ENCODE measurements around the gene CLIP3. TPM values are rescaled to one million over a fixed set of nuclear protein-coding genes. Genes with fewer than 3 reads are reported as not detected.
"Not testable (repeated sequence)": the region's sequence is repeated elsewhere in the genome, so short reads cannot be mapped to it uniquely, and the experiment has no call there.

Gene CLIP3
- total and polyA plus RNA-seq, 2 of the 13 experiments (the other 11 are each of a cell fraction or from before 2014, with no cell fraction given), result 0.15 to 1.2 TPM

GRCh38 chr19:36041092-36041491 is 8.4 kb upstream of the CLIP3 start:
- CTCF ChIA-PET (ENCODE audit: low intra/inter-chr PET ratio, low total read pairs), result not testable (repeated sequence)

More at GRCh38 chr19:36041092-36041491, 8.4 kb upstream of the CLIP3 start:
- H3K9ac ChIP-seq (ENCODE audit: insufficient read depth, low read depth, low read length); H3K27me3 ChIP-seq (ENCODE audit: control insufficient read depth in 1 of 2, insufficient read depth in 2 of 2, low read length in 2 of 2); BruUV-seq (replicated peaks); H3K79me2 ChIP-seq (ENCODE audit: insufficient read depth, low read length); in situ Hi-C loops (cut with HindIII; ENCODE audit: extremely low pct_ligation_motif_present, low pct_unique_long_range_greater_than_20kb); H3K9me3 ChIP-seq (ENCODE audit: low read length); H2AFZ ChIP-seq (ENCODE audit: low read length); intact Hi-C loops (cut with micrococcal nuclease; ENCODE audit: unreplicated experiment); H3K36me3 ChIP-seq (replicated peaks in 1 of 2; ENCODE audit: control insufficient read depth in 1 of 2, insufficient read depth in 2 of 2, low read length in 2 of 2); H3K4me3 ChIP-seq (replicated peaks in 1 of 3; ENCODE audit: insufficient read depth in 1 of 3, low read depth in 2 of 3, low read length in 3 of 3); DNase-seq (ENCODE audit: low spot score); H4K20me1 ChIP-seq (ENCODE audit: insufficient read depth, low read length); H3K4me2 ChIP-seq (ENCODE audit: low read depth, low read length); ATAC-seq: not testable (repeated sequence)
- H3K4me1 ChIP-seq (ENCODE audit: insufficient read depth, low read length), result peaks cover 29% of the 10 kb centered on the region
- H3K27ac ChIP-seq (ENCODE audit: extremely low read length, insufficient read depth, low read length), result peak overlapping the region; percentile 28
- POLR2A ChIA-PET, result interaction anchor here (1.2 to 1.5 kb wide), 2 partner anchors 13 to 87 kb away, joined by 3 to 18 read pairs; partner anchors contain the start of gene THAP8
- peak; percentile 8 for FAIRE-seq
- 0 out of 2 replicates have a peak, but pooled peaks have one; percentile 19 for TF ChIP-seq PHF21A (CRISPR knock-in tag; IDR thresholded peaks at IDR 0.05)
- peak; percentile 85 for TF ChIP-seq ZNF770 (CRISPR knock-in tag; IDR thresholded peaks at IDR 0.05)
- TF ChIP-seq RCOR2 (CRISPR knock-in tag; IDR thresholded peaks at IDR 0.05), result 0 out of 2 replicates have a peak, but pooled peaks have one; percentile 14
- peak; percentile 87 for TF ChIP-seq ZNF460 (CRISPR knock-in tag; IDR thresholded peaks at IDR 0.05; ENCODE audit: borderline replicate concordance)
- peak; percentile 96 for TF ChIP-seq CEBPG (CRISPR knock-in tag; IDR thresholded peaks at IDR 0.05)
- TF ChIP-seq CEBPB (IDR thresholded peaks at IDR 0.05; ENCODE audit: borderline replicate concordance, low read depth, low read length), result peak; percentile 85
- WGBS (ENCODE audit: low lambda C conversion rate), result 61% methylated on average over 6 of the region's 6 CpGs

Data from HepG2 (cell line).